Omental fat pad (tissue), 4 donors: ENCODE results near the gene REEP6. TPM values are rescaled to one million over a fixed set of nuclear protein-coding genes. Genes with fewer than 3 reads are reported as not detected.

Source experiments
- ATAC-seq: fragments of 150-250 bp; one replicate; pipeline ENCODE4 v1.9.1; 2016; ENCODE audit warnings: mild to moderate bottlenecking, moderate library complexity; ENCODE audit not compliant: low FRiP score
- DNase-seq: peaks from one replicate; pipeline ENCODE4 v3.0.0-alpha.2; 2019; ENCODE audit warnings: low spot score
- total RNA-seq, 4 donors: library from RNA; depleted of rRNA; stranded (reverse); fragments of >200 nt; gene quantifications; one replicate each; pipeline ENCODE4 v1.1.0, GENCODE V29; 2016
- TF ChIP-seq, protein P1 (sequence below), 3 donors: fragments of 450-650 bp; IDR thresholded peaks; one replicate each; pipeline ENCODE4 v1.5.1; 2016 to 2017; ENCODE audit warnings: antibody characterized with exemption in 3 of 3, mild to moderate bottlenecking in 3 of 3, moderate library complexity in 2 of 3

The REEP6 gene
- total RNA-seq, 4 donors from 2014 or later, result 1.6 to 4.5 (median 2.8) TPM

DNA sequence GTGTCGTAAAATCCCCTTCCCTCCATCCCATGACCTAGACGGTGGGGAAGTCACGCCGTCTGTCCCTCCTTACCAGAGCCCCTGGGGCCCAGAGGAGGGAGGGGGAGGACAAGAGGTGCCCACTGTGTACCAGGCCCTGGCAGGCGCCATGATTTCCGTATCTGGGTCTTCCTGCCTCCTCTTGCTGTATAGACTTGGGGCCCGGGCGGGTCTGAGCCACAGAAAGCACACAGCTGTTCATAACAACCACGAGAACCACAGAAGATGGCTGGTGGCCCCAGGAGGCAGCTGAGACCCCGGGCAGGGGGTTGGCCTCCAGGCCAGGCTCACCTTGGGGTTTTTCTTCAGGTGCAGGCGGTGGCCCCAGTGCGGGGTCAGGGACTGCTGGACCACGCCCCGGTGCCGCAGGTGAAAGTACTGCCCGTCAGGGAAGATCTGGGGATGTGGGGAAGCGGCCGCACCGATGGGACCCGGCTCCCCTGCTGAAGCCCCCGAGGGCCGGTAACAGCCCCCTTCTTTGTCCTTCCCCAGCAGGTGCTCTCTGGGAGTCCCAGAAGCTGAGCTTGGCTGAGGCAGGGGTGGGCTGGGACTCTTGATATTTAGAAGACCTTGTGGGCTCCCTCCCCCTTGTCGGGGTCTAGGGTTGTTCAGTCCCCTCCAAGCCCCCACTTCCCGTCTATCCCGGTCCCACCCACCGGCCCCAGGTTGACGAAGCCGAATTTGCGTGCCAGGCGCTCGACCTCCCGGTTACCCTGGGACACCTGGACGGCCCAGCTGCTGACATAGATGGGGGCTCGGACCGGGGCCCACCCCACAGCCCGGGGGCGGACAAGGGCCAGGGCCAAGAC is 1.3 kb upstream of the REEP6 start:
- DNase-seq, result no peak
- no peak for ATAC-seq
- TF ChIP-seq, protein P1, sequence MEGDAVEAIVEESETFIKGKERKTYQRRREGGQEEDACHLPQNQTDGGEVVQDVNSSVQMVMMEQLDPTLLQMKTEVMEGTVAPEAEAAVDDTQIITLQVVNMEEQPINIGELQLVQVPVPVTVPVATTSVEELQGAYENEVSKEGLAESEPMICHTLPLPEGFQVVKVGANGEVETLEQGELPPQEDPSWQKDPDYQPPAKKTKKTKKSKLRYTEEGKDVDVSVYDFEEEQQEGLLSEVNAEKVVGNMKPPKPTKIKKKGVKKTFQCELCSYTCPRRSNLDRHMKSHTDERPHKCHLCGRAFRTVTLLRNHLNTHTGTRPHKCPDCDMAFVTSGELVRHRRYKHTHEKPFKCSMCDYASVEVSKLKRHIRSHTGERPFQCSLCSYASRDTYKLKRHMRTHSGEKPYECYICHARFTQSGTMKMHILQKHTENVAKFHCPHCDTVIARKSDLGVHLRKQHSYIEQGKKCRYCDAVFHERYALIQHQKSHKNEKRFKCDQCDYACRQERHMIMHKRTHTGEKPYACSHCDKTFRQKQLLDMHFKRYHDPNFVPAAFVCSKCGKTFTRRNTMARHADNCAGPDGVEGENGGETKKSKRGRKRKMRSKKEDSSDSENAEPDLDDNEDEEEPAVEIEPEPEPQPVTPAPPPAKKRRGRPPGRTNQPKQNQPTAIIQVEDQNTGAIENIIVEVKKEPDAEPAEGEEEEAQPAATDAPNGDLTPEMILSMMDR (IDR thresholded peaks at IDR 0.05), result no peak

DNA sequence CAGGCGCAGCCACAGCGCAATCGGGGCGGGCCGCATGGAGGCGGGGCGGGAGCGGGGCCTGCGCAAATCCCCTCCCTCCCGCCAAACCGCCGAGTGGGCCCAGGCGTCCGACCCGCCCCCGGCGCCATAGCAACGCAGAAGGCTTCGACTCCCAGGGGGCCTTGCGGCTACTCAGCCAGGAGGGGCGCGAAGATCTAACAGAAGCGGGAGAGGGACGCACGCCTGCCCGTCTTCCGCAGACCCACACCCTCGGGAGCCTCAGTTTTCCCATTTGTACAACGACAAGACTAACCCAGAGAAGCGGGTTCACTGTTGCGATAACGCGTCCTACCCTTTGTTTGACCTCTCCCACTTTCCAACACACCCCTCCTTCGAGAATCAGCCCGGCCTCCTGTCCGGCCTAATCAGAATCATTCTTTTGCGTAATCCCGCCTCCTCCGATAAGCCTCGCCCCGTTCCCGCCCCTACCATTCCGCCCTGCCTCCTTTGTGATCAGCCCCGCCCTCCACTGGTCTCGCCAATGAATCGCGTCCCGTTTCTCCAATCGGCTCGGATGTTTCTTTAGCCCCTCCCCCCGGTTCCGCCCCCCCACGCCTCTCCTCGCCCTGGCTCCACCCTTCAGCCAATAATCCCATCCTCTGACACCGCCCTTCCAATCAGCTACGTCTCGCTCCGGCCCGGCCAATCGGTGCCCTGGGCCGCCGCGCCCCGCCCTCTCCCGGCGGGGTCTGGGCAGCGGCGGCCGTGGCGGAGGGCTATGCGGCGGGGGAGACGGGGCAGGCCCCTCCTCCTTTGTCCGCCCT is 469 bp upstream of the REEP6 start, which contains the start of gene PCSK4:
Gene PCSK4, minus strand, starts transcription at position 40 of the 803 bp plus-strand sequence. Its CDS starts 4 bp downstream, at position 36.
- peak; percentile 95 for DNase-seq
- peak; percentile 98 for ATAC-seq
- TF ChIP-seq, protein P1 (IDR thresholded peaks at IDR 0.05), result no peak

DNA sequence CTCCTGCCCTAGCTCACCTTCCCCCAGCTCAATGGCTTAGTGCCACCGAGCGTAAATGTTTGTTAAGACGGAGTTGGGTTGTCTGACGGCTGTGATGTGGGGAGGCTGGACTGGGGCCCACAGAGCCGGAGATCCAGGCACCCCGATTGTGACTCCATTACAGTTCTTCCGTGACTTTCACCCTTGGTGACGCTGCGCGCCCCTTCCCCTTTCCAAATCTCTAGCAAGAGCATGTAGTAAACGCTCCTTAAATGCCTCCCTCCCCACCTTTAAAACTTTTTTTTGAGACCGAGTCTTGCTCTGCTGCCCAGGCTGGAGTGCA is 829 bp downstream of the REEP6 start:
- TF ChIP-seq, protein P1 (IDR thresholded peaks at IDR 0.05), result no peak
- DNase-seq (no peak), ATAC-seq (no peak)

DNA sequence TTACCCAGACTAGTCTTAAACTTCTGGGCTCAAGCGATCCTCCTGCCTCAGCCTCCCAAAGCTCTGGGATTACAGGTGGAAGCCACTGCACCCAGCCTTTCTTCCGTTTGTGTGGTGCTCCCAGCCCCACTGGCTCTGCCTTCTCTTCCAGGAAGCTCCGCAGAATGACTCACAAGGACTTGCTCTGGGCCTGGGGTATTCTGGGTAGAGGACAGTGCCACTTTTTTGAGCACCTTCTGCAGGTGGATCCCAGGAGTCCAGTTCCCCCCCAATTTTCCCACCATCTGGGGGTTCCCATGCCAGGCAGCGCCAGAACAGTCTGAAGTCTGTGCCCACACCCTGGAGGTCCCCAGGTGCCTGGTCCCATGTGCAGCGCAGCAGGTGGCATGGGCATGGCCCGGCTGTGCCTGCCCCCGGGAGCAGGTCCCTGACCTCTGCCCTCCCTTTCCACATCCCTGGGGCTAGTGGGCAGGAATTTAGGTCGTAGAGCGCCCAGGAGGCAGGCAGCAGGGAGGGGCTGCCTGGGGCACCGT is 1.6 kb downstream of the REEP6 start:
- TF ChIP-seq, protein P1 (IDR thresholded peaks at IDR 0.05), result no peak
- ATAC-seq (no peak), DNase-seq (no peak)

DNA sequence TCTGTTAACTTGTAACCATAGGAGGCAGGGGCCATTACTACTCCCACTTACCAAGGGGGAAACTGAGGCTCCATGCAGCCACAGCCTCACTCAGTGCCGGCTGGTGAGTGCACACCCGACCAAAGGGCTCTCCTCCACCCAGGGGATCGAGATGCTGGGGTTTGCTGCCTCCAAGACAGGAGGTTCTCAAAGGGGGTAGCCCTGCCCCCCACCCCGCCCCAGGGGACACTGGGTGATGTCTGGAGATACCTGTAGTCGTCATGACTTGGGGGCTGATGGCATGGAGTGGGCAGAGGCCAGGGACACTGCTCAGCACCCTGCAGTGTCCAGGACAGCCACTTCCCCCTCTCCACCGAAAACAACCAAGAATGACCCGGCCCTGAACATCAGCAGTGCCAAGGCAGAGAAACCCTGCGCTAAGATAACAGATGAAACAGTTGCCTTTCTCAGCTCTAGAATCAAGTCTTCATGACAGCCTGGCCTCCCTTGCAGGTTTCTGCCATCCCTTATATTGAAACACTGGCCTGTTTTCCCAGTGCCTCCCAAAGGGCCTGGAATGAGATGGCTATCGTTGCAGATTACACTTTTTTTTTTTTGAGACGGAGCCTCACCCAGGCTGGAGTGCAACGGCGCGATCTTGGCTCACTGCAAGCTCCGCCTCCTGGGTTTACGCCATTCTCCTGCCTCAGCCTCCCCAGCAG is 3.3 kb downstream of the REEP6 start:
- TF ChIP-seq, protein P1 (IDR thresholded peaks at IDR 0.05), result no peak
- no peak for DNase-seq
- ATAC-seq, result no peak

DNA sequence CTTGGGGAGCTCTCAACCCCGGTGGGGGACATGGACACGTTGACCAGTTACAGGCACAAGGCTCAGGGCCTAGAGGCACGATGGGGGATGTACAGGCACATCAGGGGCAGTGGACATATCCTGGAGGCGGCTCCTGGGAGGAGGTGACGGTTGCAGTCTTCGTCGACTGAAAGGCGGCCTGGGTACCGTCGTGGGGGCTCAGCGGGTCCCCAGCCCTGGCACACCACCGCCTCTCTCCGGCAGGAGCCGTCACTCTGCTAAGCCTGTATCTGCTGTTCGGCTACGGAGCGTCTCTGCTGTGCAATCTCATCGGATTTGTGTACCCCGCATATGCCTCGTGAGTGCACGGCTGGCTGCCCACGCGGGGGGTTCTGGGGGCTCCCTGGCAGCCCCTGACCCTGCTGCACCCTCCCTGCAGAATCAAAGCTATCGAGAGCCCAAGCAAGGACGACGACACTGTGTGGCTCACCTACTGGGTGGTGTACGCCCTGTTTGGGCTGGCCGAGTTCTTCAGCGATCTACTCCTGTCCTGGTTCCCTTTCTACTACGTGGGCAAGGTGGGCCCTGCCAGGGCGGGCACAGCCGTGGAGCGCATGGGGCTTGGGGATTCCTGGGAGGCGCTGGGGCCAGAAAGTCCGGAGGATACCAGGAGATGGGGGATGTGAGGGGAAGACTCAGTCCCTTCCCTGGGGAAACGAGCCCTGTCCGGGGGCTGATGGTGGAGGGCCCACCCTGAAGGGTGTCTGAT is 4.2 kb downstream of the REEP6 start:
- no peak for ATAC-seq
- TF ChIP-seq, protein P1 (IDR thresholded peaks at IDR 0.05), result no peak
- DNase-seq, result no peak
